ENCODE measurements around the gene PRR14L.

Gene PRR14L

GRCh38 chr22:31637891-31638618, 111.9 kb downstream of the PRR14L start:
- DNase-seq, result no peak

- DNase-seq, result no peak
Measured at GRCh38 chr22:31637447-31637890, 112.5 kb downstream of the PRR14L start.

DNA sequence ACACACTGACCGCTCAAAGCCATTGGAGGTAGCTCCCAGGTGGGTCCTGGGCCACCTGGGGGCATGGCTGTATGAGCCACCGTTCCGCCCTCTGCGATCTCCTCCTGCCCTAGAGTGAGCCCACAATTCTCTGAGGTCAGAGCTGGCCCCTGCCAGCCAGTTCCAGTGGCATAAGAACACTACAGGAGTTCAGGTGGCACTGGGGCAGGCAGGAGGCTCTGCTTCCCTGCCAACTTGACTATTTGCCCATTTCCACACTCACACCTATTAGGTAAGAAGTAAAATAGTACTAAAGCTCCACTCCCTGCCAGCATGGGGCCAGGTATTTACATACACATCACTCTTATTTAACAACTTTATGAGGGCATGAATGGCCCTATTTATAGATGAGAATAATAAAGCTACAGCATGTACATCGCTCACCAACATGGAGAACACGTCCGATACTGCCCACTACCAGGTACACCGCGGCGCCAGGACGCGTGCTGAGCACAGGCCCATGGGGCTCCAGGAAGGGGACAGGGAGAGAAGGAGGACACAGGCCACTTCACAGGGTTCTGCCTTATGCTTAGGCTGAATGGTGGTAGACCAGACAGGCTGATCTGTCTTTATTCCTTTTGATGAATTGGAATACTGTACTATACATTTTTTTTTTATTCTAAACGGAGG, 114.2 kb downstream of the PRR14L start:
- DNase-seq, result no peak

DNA sequence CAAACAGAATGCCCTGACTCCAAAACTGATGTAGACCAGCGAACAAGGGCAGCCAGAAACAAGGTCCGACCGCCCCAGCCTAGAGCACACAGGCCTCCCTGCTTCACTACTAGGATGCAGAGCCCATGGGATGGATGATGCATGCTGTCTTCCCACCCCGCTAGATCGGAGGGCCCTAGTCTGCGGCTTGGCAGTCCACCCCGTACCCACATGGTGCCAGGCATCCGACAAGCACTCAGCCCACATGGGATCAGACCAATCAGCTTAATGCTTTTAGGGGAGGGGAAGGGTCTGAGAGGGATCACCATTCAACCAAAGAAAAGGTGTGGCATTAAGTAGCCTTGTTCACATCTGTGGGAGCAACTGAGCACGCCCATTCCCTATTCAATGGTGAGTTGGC, 118.5 kb downstream of the PRR14L start:
- no peak for DNase-seq

Data from NCI-H345 (cell line).